OCI-LY7 (cell line): ENCODE measurements around the gene ZNF101. TPM values are rescaled to one million over a fixed set of nuclear protein-coding genes. Genes with fewer than 3 reads are reported as not detected.

Source experiments
- BruUV-seq: library from RNA; stranded (reverse); fragments of 400-500 nt; replicated peaks from 2 replicates; lab custom pipeline; 2021; lab: Mats Ljungman, UMichigan
- CTCF ChIA-PET: fragments of 300-600 bp; sonication (Branson Sonifier 250); formaldehyde crosslinking; loops from one replicate; lab custom pipeline; 2022; ENCODE audit warnings: antibody characterized with exemption; ENCODE audit not compliant: unreplicated experiment; lab: Charles Lee
- POLR2A ChIA-PET: fragments of 300-600 bp; sonication (Branson Sonifier 250); formaldehyde crosslinking; loops from one replicate; lab custom pipeline; 2022; ENCODE audit warnings: antibody characterized with exemption; lab: Charles Lee
- DNase-seq: peaks from one replicate; pipeline ENCODE4 v3.0.0-alpha.2; 2015; ENCODE audit warnings: low spot score
- H2AFZ ChIP-seq: fragments of 200-600 bp; sonication (generic), shearing (Covaris generic); 2 replicates; pipeline ENCODE4 v1.6.1; 2014; ENCODE audit warnings: mild to moderate bottlenecking, antibody characterized with exemption, low read length, moderate library complexity
- H3K27ac ChIP-seq: fragments of 200-600 bp; sonication (generic); 2 replicates; pipeline ENCODE4 v1.5.1; 2014; ENCODE audit warnings: mixed run types, low read depth, mild to moderate bottlenecking, moderate library complexity, low read length, inconsistent platforms; ENCODE audit not compliant: poor library complexity, severe bottlenecking
- H3K36me3 ChIP-seq: fragments of 200-600 bp; sonication (generic); 2 replicates; pipeline ENCODE4 v1.6.1; 2014; ENCODE audit warnings: mild to moderate bottlenecking, antibody characterized with exemption, low read length, moderate library complexity, mixed read lengths; ENCODE audit not compliant: insufficient read depth
- H3K4me1 ChIP-seq: fragments of 200-600 bp; sonication (generic); 2 replicates; pipeline ENCODE4 v1.5.1; 2014; ENCODE audit warnings: mild to moderate bottlenecking, low read length; ENCODE audit not compliant: insufficient read depth, poor library complexity, severe bottlenecking
- H3K4me2 ChIP-seq: fragments of 200-600 bp; sonication (generic); 2 replicates; pipeline ENCODE4 v1.6.1; 2014; ENCODE audit warnings: mild to moderate bottlenecking, low read length
- H3K4me3 ChIP-seq: fragments of 200-600 bp; sonication (generic); 2 replicates; pipeline ENCODE4 v1.5.1; 2014; ENCODE audit warnings: mild to moderate bottlenecking, low read depth, low read length; ENCODE audit not compliant: poor library complexity, severe bottlenecking
- H3K79me2 ChIP-seq: fragments of 200-600 bp; sonication (generic); 2 replicates; pipeline ENCODE4 v1.6.1; 2016; ENCODE audit warnings: low read depth, mild to moderate bottlenecking, low read length, moderate library complexity, mixed read lengths; ENCODE audit not compliant: insufficient read depth
- H3K9me2 ChIP-seq: fragments of 200-600 bp; sonication (generic); 2 replicates; pipeline ENCODE4 v1.6.1; 2016; ENCODE audit warnings: mild to moderate bottlenecking, low read length, mixed read lengths; ENCODE audit not compliant: insufficient read depth
- H3K9me3 ChIP-seq: fragments of 200-600 bp; sonication (generic); 2 replicates; pipeline ENCODE4 v1.6.1; 2014; ENCODE audit warnings: mild to moderate bottlenecking, mixed run types, low read length, mixed read lengths
- H4K20me1 ChIP-seq: fragments of 200-600 bp; sonication (generic); 2 replicates; pipeline ENCODE4 v1.6.1; 2014; ENCODE audit warnings: mild to moderate bottlenecking, antibody characterized with exemption, low read length, moderate library complexity, mixed read lengths; ENCODE audit not compliant: insufficient read depth
- EZH2phosphoT487 ChIP-seq: fragments of 200-600 bp; sonication (generic); IDR thresholded peaks from 2 replicates; pipeline ENCODE4 v1.6.1; 2018; ENCODE audit warnings: low read depth, borderline replicate concordance, mild to moderate bottlenecking, mixed run types, antibody characterized with exemption, low read length, moderate library complexity, mixed read lengths
- intact Hi-C: fragments of 100-400 bp; cut with micrococcal nuclease; formaldehyde crosslinking; loops from one replicate; pipeline ENCODE4 v1.10.0; 2022; ENCODE audit not compliant: unreplicated experiment
- total RNA-seq, 2 experiments: library from RNA; depleted of rRNA in 1 of 2; stranded (reverse); fragments of >200 nt in 1 of 2; shearing (Covaris generic) in 1 of 2; gene quantifications; 2 replicates each; pipeline ENCODE4 v1.2.3, GENCODE V29; 2014 to 2022
- TF ChIP-seq, protein P1 (sequence below): fragments of 200-600 bp; sonication (generic); conservative IDR thresholded peaks from 2 replicates; pipeline ENCODE4 v1.5.1; 2014; ENCODE audit warnings: mild to moderate bottlenecking, antibody characterized with exemption, low read length, moderate library complexity, mixed read lengths

Gene ZNF101
- total RNA-seq, 2 experiments from 2014 or later: 66.6 to 83.8 TPM

DNA sequence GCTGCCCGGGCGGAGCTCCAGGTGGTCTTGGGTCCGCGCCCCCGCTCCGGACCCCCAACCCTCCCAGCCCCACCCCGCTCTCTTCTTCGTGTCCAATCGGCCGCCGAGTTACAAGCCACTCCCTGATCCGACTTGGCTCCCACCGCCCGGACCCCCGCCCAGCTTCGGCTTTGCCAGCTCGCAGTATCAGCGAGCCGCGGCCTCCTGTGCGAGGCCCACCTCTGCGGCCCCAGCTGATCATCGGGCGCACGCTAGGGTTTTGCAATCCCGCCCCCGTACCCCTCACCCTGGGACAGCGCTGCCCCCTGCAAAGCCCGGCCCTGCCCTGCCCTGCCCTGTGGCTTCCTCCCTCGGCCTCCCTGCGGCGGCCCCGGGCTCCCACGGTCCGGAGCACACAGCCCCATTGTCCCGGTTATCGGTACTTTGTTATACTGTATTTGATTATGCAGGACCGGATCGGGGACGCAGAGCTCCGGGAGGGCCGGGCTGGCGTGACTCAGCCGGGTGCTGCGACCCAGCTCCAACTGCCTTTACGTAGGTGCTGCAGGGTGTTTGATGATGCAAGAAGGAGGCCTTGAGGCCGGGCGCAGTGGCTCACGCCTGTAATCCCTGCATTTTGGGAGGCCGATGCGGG lies 40.0 kb upstream of the ZNF101 start:
- ChIA-PET POLR2A (interaction anchor here (0.6 kb wide), 1 partner anchor 36 kb away, joined by 4 read pairs; no protein-coding TSS in a partner anchor), CTCF (no interaction called here)
- Histone ChIP-seq H3K4me1 (peaks cover 18% of the 10 kb centered on the region), H3K27ac (no peak overlapping the region), H4K20me1 (no peaks in the 10 kb centered on the region), H2AFZ (no peak overlapping the region; the same call in 1 of the 2 replicates), H3K4me3 (peak overlapping the region; percentile 70), H3K79me2 (no peaks in the 10 kb centered on the region), H3K36me3 (peaks cover 38% of the 10 kb centered on the region), H3K9me3 (no peaks in the 10 kb centered on the region), H3K9me2 (no peaks in the 10 kb centered on the region), H3K4me2 (peak overlapping the region; percentile 81)
- no TSS peak for BruUV-seq
- no peak for TF ChIP-seq EZH2phosphoT487
- TF ChIP-seq, protein P1, sequence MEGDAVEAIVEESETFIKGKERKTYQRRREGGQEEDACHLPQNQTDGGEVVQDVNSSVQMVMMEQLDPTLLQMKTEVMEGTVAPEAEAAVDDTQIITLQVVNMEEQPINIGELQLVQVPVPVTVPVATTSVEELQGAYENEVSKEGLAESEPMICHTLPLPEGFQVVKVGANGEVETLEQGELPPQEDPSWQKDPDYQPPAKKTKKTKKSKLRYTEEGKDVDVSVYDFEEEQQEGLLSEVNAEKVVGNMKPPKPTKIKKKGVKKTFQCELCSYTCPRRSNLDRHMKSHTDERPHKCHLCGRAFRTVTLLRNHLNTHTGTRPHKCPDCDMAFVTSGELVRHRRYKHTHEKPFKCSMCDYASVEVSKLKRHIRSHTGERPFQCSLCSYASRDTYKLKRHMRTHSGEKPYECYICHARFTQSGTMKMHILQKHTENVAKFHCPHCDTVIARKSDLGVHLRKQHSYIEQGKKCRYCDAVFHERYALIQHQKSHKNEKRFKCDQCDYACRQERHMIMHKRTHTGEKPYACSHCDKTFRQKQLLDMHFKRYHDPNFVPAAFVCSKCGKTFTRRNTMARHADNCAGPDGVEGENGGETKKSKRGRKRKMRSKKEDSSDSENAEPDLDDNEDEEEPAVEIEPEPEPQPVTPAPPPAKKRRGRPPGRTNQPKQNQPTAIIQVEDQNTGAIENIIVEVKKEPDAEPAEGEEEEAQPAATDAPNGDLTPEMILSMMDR: no peak
- DNase-seq: no peak
- intact Hi-C loops: no loop called here

DNA sequence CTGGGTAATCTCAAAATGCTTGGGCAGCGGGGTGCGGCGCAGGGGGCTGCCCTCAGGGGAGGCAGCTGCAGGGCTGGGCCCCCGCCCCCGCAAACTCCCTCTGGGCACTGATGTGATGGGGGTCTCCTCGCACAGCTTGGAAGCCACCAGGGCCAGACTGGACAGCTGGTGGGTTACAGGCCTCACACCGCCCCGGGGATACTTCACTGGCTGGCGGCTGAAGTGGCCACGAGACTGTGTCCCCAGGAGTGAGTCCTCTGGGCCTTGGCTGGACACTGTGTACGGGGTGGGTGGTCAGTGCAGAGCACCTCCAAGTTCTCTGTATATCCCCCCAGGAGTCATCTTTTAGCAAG lies 38.6 kb upstream of the ZNF101 start:
- Histone ChIP-seq H3K9me3 (no peaks in the 10 kb centered on the region), H3K4me3 (no peak overlapping the region), H3K4me1 (peaks cover 18% of the 10 kb centered on the region), H4K20me1 (no peaks in the 10 kb centered on the region), H3K27ac (no peak overlapping the region), H2AFZ (no peak overlapping the region), H3K4me2 (no peak overlapping the region), H3K36me3 (peaks cover 51% of the 10 kb centered on the region), H3K9me2 (no peaks in the 10 kb centered on the region), H3K79me2 (no peaks in the 10 kb centered on the region)
- TF ChIP-seq, protein P1: no peak
- TF ChIP-seq EZH2phosphoT487: no peak
- CTCF ChIA-PET: no interaction called here
- DNase-seq: no peak
- intact Hi-C loops: no loop called here
- POLR2A ChIA-PET: no interaction called here
- no TSS peak for BruUV-seq

DNA sequence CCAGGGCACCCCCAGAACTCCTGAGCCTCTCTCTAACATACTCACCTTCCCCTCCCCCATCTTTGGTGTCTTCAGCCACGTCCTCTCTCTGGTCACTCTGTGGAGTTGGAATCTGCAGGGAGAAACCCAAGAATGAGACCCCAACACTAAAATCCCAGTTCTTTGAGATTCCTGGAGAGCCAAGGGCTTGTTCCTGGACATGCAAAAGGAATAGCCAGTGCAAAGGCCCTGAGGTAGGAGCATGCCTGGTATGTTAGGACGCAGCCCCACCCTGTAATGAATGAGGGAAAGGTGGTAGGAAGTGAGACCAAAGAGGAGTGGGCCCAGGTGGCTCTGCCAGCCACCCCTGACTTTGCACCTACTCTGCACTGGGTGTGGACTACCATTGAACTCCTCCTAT lies 38.2 kb upstream of the ZNF101 start:
- no peaks in the 10 kb centered on the region for H3K9me2 ChIP-seq
- no peak overlapping the region for H2AFZ ChIP-seq
- no peak overlapping the region for H3K4me2 ChIP-seq
- ChIA-PET POLR2A (no interaction called here), CTCF (no interaction called here)
- no peaks in the 10 kb centered on the region for H4K20me1 ChIP-seq
- peaks cover 54% of the 10 kb centered on the region for H3K36me3 ChIP-seq
- BruUV-seq: no TSS peak
- peaks cover 18% of the 10 kb centered on the region for H3K4me1 ChIP-seq
- no peak for TF ChIP-seq EZH2phosphoT487
- TF ChIP-seq, protein P1: no peak
- H3K4me3 ChIP-seq: no peak overlapping the region
- H3K79me2 ChIP-seq: no peaks in the 10 kb centered on the region
- no peak for DNase-seq
- no peaks in the 10 kb centered on the region for H3K9me3 ChIP-seq
- H3K27ac ChIP-seq: no peak overlapping the region
- intact Hi-C loops: no loop called here
